RWPE2 (cell line): ENCODE measurements around the gene SPPL2B.
"Not testable (repeated sequence)": the region's sequence is repeated elsewhere in the genome, so short reads cannot be mapped to it uniquely, and the experiment has no call there.

Source experiments
- ATAC-seq: fragments of 200-7000 bp; cut with Tn5 transposase; 3 replicates; pipeline ENCODE4 v1.9.1; 2021; ENCODE audit warnings: low read depth
- DNase-seq: peaks from one replicate; pipeline ENCODE4 v3.0.0-alpha.2; 2020; ENCODE audit warnings: low spot score
- H3K27ac ChIP-seq: fragments of 450-650 bp; 2 replicates; pipeline ENCODE4 v1.5.1; 2017; ENCODE audit warnings: mild to moderate bottlenecking; ENCODE audit not compliant: poor library complexity, severe bottlenecking
- H3K27me3 ChIP-seq: fragments of 250-450 bp; sonication (Bioruptor Pico); 2 replicates; pipeline ENCODE4 v1.5.1; 2021; ENCODE audit warnings: mild to moderate bottlenecking, moderate library complexity; ENCODE audit not compliant: insufficient read depth, poor library complexity, severe bottlenecking
- H3K36me3 ChIP-seq: fragments of 250-450 bp; sonication (Bioruptor Pico); 2 replicates; pipeline ENCODE4 v1.5.1; 2020; ENCODE audit warnings: low read depth, mild to moderate bottlenecking, moderate library complexity
- H3K4me1 ChIP-seq: fragments of 250-450 bp; sonication (Bioruptor Pico); 2 replicates; pipeline ENCODE4 v1.5.1; 2021; ENCODE audit warnings: mild to moderate bottlenecking, moderate library complexity; ENCODE audit not compliant: insufficient read depth, poor library complexity, severe bottlenecking
- H3K4me3 ChIP-seq: fragments of 250-450 bp; sonication (Bioruptor Pico); 2 replicates; pipeline ENCODE4 v1.5.1; 2021; ENCODE audit warnings: mild to moderate bottlenecking, moderate library complexity; ENCODE audit not compliant: severe bottlenecking
- H3K9me3 ChIP-seq: fragments of 250-450 bp; sonication (Bioruptor Pico); 2 replicates; pipeline ENCODE4 v1.5.1; 2021; ENCODE audit warnings: mild to moderate bottlenecking, moderate library complexity; ENCODE audit not compliant: severe bottlenecking
- TF ChIP-seq, protein P1 (sequence below): fragments of 450-650 bp; IDR thresholded peaks from one replicate; pipeline ENCODE4 v1.5.1; 2017; ENCODE audit warnings: mild to moderate bottlenecking, moderate library complexity; ENCODE audit not compliant: poor library complexity, severe bottlenecking

Gene SPPL2B

GRCh38 chr19:2392366-2392765, 63.9 kb downstream of the SPPL2B start:
- Histone ChIP-seq H3K27me3 (no peaks in the 10 kb centered on the region), H3K9me3 (no peaks in the 10 kb centered on the region), H3K4me3 (no peak overlapping the region), H3K36me3 (no peaks in the 10 kb centered on the region), H3K27ac (no peak overlapping the region), H3K4me1 (no peaks in the 10 kb centered on the region)
- ATAC-seq (no peak), DNase-seq (no peak)
- TF ChIP-seq, protein P1, sequence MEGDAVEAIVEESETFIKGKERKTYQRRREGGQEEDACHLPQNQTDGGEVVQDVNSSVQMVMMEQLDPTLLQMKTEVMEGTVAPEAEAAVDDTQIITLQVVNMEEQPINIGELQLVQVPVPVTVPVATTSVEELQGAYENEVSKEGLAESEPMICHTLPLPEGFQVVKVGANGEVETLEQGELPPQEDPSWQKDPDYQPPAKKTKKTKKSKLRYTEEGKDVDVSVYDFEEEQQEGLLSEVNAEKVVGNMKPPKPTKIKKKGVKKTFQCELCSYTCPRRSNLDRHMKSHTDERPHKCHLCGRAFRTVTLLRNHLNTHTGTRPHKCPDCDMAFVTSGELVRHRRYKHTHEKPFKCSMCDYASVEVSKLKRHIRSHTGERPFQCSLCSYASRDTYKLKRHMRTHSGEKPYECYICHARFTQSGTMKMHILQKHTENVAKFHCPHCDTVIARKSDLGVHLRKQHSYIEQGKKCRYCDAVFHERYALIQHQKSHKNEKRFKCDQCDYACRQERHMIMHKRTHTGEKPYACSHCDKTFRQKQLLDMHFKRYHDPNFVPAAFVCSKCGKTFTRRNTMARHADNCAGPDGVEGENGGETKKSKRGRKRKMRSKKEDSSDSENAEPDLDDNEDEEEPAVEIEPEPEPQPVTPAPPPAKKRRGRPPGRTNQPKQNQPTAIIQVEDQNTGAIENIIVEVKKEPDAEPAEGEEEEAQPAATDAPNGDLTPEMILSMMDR, result no peak

DNA sequence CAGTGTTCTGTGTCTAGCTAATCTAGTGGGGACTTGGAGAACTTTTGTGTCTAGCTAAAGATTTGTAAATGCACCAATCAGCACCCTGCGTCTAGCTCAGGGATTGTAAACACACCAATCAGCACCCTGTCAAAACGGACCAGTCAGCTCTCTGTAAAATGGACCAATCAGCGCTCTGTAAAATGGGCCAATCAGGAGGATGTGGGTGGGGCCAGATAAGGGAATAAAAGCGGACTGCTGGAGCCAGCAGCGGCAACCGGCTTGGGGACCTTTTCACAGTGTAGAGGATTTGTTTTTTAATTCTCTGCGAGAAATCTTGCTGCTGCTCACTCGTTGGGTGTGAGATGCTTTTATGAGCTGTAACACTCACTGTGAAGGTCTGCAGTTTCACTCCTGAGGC, 64.4 kb downstream of the SPPL2B start:
- not testable (repeated sequence) for ATAC-seq, H3K27ac ChIP-seq, H3K4me1 ChIP-seq, H3K4me3 ChIP-seq, H3K27me3 ChIP-seq, DNase-seq, H3K36me3 ChIP-seq, H3K9me3 ChIP-seq

GRCh38 chr19:2394054-2394441, 65.6 kb downstream of the SPPL2B start:
- no peaks in the 10 kb centered on the region for H3K36me3 ChIP-seq
- no peak overlapping the region for H3K27ac ChIP-seq
- H3K4me1 ChIP-seq, result no peaks in the 10 kb centered on the region
- no peaks in the 10 kb centered on the region for H3K9me3 ChIP-seq
- TF ChIP-seq, protein P1, result no peak
- no peaks in the 10 kb centered on the region for H3K27me3 ChIP-seq
- H3K4me3 ChIP-seq, result no peak overlapping the region
- DNase-seq (no peak), ATAC-seq (no peak)

DNA sequence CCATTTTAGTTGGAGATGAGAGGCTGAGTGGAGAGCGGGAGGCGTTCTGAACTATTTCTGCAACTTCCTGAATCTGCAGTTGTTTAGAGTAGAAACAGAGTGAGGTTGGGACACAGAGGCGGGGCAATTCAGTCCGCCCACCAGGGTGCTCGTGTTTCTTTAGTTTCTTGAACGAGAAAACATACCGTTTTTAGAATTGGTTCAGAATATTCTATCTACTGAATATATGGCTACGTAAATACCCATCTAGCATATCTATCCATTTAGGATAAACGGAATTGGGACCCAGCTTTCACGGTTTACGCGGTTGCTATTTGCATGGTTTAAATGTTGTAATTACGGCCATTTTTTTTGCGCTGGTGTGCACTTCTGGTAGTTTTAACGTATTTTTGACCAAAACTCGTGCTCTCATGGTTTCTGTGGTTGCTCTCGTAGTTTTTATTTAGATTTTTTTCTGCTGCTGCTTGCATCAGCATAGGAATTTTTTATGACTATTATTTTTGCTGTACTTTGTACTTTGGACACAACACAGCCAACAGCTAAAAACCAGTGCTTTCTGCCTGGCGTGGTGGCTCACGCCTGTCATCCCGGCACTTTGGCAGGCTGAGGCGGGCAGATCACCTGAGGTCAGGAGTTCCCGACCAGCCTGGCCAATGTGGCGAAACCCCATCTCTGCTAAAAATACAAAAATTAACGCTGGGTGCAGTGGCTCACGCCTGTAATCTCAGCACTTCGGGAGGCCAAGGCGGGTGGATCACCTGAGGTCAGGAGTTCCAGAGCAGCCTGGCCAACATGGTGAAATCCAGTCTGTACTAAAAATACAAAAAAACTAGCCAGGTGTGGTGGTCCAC, 66.2 kb downstream of the SPPL2B start:
- H3K4me3 ChIP-seq, result no peak overlapping the region
- ATAC-seq, result no peak

DNA sequence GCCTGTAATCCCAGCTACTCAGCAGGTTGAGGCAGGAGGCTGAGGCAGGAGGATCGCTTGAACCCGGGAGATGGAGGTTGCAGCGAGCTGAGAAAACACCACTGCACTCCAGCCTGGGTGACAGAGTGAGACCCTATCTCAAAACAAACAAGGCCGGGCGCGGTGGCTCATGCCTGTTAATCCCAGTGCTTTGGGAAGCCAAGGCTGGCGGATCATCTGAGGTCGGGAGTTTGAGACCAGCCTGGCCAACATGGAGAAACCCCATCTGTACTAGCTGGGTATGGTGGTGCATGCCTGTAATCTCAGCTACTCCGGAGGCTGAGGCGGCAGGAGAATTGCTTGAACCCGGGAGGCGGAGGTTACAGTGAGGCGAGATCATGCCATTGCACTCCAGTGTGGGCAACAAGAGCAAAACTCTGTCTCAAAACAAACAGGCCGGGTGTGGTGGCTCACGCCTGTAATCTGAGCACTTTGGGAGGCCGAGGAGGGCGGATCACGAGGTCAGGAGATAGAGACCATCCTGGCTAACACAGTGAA, 66.9 kb downstream of the SPPL2B start:
- not testable (repeated sequence) for H3K27ac ChIP-seq, H3K4me1 ChIP-seq, H3K4me3 ChIP-seq, ATAC-seq, H3K27me3 ChIP-seq, DNase-seq, H3K9me3 ChIP-seq, H3K36me3 ChIP-seq

More for the DNA sequence above, 66.2 kb downstream of the SPPL2B start:
- Histone ChIP-seq H3K4me1 (no peaks in the 10 kb centered on the region), H3K9me3 (no peaks in the 10 kb centered on the region), H3K36me3 (no peaks in the 10 kb centered on the region), H3K27ac (no peak overlapping the region), H3K27me3 (no peaks in the 10 kb centered on the region)
- TF ChIP-seq, protein P1, result no peak
- DNase-seq, result no peak

GRCh38 chr19:2397173-2397572, 68.7 kb downstream of the SPPL2B start:
- not testable (repeated sequence) for H3K4me3 ChIP-seq, H3K4me1 ChIP-seq, H3K27ac ChIP-seq, H3K27me3 ChIP-seq, H3K36me3 ChIP-seq, H3K9me3 ChIP-seq, DNase-seq, ATAC-seq
